Testis (tissue), 3 donors: ENCODE data around the gene TM9SF4. TPM values are rescaled to one million over a fixed set of nuclear protein-coding genes. Genes with fewer than 3 reads are reported as not detected.

Experiments
- DNase-seq: peaks from one replicate; pipeline ENCODE4 v3.0.0-alpha.2; 2019
- H3K27ac ChIP-seq, 2 donors: fragments of 200-600 bp; sonication (generic); one replicate each; pipeline ENCODE4 v1.5.1; 2019
- H3K27me3 ChIP-seq: fragments of 200-600 bp; sonication (generic); one replicate; pipeline ENCODE4 v1.5.1; 2019
- H3K36me3 ChIP-seq: fragments of 200-600 bp; sonication (generic); one replicate; pipeline ENCODE4 v1.5.1; 2017; ENCODE audit warnings: low read depth; ENCODE audit errors: missing control alignments
- H3K4me1 ChIP-seq: fragments of 200-600 bp; sonication (generic); one replicate; pipeline ENCODE4 v1.5.1; 2019
- H3K4me3 ChIP-seq, 2 donors: fragments of 200-600 bp; sonication (generic); one replicate each; pipeline ENCODE4 v1.5.1; 2017 to 2019
- H3K9me3 ChIP-seq: fragments of 200-600 bp; sonication (generic); one replicate; pipeline ENCODE4 v1.5.1; 2017
- CTCF ChIP-seq, 3 experiments: fragments of 450-650 bp in 2 of 3; fragments of 200-600 bp in 1 of 3; sonication (generic) in 1 of 3; IDR thresholded peaks; one replicate each; pipeline ENCODE4 v1.5.1; 2016 to 2019; ENCODE audit warnings: antibody characterized with exemption in 3 of 3, mild to moderate bottlenecking in 2 of 3, moderate library complexity in 1 of 3
- POLR2A ChIP-seq: fragments of 450-650 bp; IDR thresholded peaks from one replicate; pipeline ENCODE4 v1.6.1; 2017; ENCODE audit warnings: antibody characterized with exemption, mild to moderate bottlenecking, moderate library complexity
- WGBS, 2 donors: methylation state at CpG; one replicate each; pipeline ENCODE4 v1.1.5; 2018; 5-methylcytosine and 5-hydroxymethylcytosine counted together
- intact Hi-C: fragments of 100-400 bp; cut with DNase I; formaldehyde crosslinking; loops from one replicate; pipeline ENCODE4 v1.15.1; 2023; ENCODE audit warnings: low total_unique reads
- polyA plus RNA-seq: library from polyadenylated mRNA; stranded (reverse); fragments of 350-450 nt; fragmentation: Illumina TruSeq; extraction: RNeasy Lipid Tissue Mini Kit (QIAGEN cat#74804); gene quantifications from one replicate; pipeline ENCODE4 v1.2.3, GENCODE V29; 2014; ENCODE audit warnings: low read depth, low replicate concordance; ENCODE audit not compliant: insufficient read depth
- total RNA-seq, 2 donors: library from RNA; depleted of rRNA; stranded (reverse); fragments of >200 nt; gene quantifications; one replicate each; pipeline ENCODE4 v1.2.3, GENCODE V29; 2016

Gene TM9SF4
- total and polyA plus RNA-seq, 3 donors from 2014 or later, result 53.2 to 55.8 (median 54.3) TPM

GRCh38 chr20:32149566-32150170 lies 40.2 kb downstream of the TM9SF4 start:
- H3K4me1 ChIP-seq, result peaks cover under 1% of the 10 kb centered on the region
- H3K4me3 ChIP-seq, result no peak overlapping the region
- H3K9me3 ChIP-seq, result no peaks in the 10 kb centered on the region
- 84% methylated on average over 8 of the region's 8 CpGs; no CpG with 5 or more reads in 1 of the 2 donors for WGBS, 2 donors
- H3K36me3 ChIP-seq, result no peaks in the 10 kb centered on the region
- no peak for DNase-seq
- TF ChIP-seq POLR2A (no peak), CTCF (IDR thresholded peaks at IDR 0.05) (no peak)
- no peaks in the 10 kb centered on the region for H3K27me3 ChIP-seq
- H3K27ac ChIP-seq, result no peak overlapping the region
- intact Hi-C loops, result no loop called here

GRCh38 chr20:32150291-32150848 lies 40.9 kb downstream of the TM9SF4 start:
- no peaks in the 10 kb centered on the region for H3K36me3 ChIP-seq

GRCh38 chr20:32152421-32153155 lies 43.1 kb downstream of the TM9SF4 start:
- no peak for DNase-seq
- TF ChIP-seq CTCF (IDR thresholded peaks at IDR 0.05) (no peak), POLR2A (no peak)
- no peaks in the 10 kb centered on the region for H3K9me3 ChIP-seq
- WGBS, 2 donors, result 75 to 85% methylated on average over 6 of the region's 6 CpGs
- intact Hi-C loops, result no loop called here
- H3K4me1 ChIP-seq, result peaks cover 10% of the 10 kb centered on the region
- H3K36me3 ChIP-seq, result no peaks in the 10 kb centered on the region
- no peaks in the 10 kb centered on the region for H3K27me3 ChIP-seq
- H3K27ac ChIP-seq, result no peak overlapping the region
- no peak overlapping the region for H3K4me3 ChIP-seq

More at GRCh38 chr20:32150291-32150848, 40.9 kb downstream of the TM9SF4 start:
- H3K4me3 ChIP-seq, result no peak overlapping the region
- H3K4me1 ChIP-seq, result peaks cover 8% of the 10 kb centered on the region
- DNase-seq, result no peak
- H3K27me3 ChIP-seq, result no peaks in the 10 kb centered on the region
- H3K27ac ChIP-seq, result no peak overlapping the region
- no peaks in the 10 kb centered on the region for H3K9me3 ChIP-seq
- no peak for TF ChIP-seq CTCF (IDR thresholded peaks at IDR 0.05)
- TF ChIP-seq POLR2A, result no peak
- 91 to 94% methylated on average over 10 of the region's 10 CpGs for WGBS, 2 donors
- intact Hi-C loops, result no loop called here

- H3K9me3 ChIP-seq, result no peaks in the 10 kb centered on the region
- no peaks in the 10 kb centered on the region for H3K36me3 ChIP-seq
- TF ChIP-seq POLR2A, result no peak
- no peak for TF ChIP-seq CTCF (IDR thresholded peaks at IDR 0.05)
- WGBS, 2 donors, result 90 to 100% methylated on average over 4 of the region's 4 CpGs
- intact Hi-C loops, result no loop called here
- no peak overlapping the region for H3K4me3 ChIP-seq
- no peaks in the 10 kb centered on the region for H3K27me3 ChIP-seq
- DNase-seq, result no peak
- no peak overlapping the region for H3K27ac ChIP-seq
- peaks cover 10% of the 10 kb centered on the region for H3K4me1 ChIP-seq
Measured at GRCh38 chr20:32153156-32153665, 43.7 kb downstream of the TM9SF4 start.
